ENCODE results near the gene ABCC2. TPM values are rescaled to one million over a fixed set of nuclear protein-coding genes. Genes with fewer than 3 reads are reported as not detected.
A peak's percentile ranks its signal among the peaks of the same experiment; 100 is the strongest.

The ABCC2 gene
- total and polyA plus RNA-seq, 2 of the 4 experiments (the other 2 are of a cell fraction), result 0.21 to 0.36 TPM

- no peaks in the 10 kb centered on the region for H3K9me3 ChIP-seq (ENCODE audit: control insufficient read depth, insufficient read depth, low read length)
- H3K4me3 ChIP-seq (ENCODE audit: insufficient read depth, low read depth, low read length), result no peak overlapping the region
- no peak overlapping the region for H2BK20ac ChIP-seq (ENCODE audit: low read depth, low read length)
- H4K91ac ChIP-seq (ENCODE audit: insufficient read depth, low read depth, low read length), result no peak overlapping the region
- no peak overlapping the region for H3K14ac ChIP-seq (replicated peaks; ENCODE audit: low read depth, low read length)
- H2BK15ac ChIP-seq (ENCODE audit: low read depth, low read length), result no peak overlapping the region
- no CpG with 5 or more reads among the region's 8 CpGs for WGBS, 2 experiments (ENCODE audit: extremely low coverage in 2 of 2, insufficient read length in 1 of 2)
- H3K79me1 ChIP-seq (ENCODE audit: low read depth in 1 of 2, low read length in 2 of 2), result no peaks in the 10 kb centered on the region
- no peak overlapping the region for H3K4ac ChIP-seq (ENCODE audit: low read depth, low read length)
- H3K27me3 ChIP-seq (ENCODE audit: control insufficient read depth, insufficient read depth, low read length), result peaks cover 2% of the 10 kb centered on the region
- H4K20me1 ChIP-seq (ENCODE audit: insufficient read depth, low read length), result no peaks in the 10 kb centered on the region
- TF ChIP-seq, protein P1, sequence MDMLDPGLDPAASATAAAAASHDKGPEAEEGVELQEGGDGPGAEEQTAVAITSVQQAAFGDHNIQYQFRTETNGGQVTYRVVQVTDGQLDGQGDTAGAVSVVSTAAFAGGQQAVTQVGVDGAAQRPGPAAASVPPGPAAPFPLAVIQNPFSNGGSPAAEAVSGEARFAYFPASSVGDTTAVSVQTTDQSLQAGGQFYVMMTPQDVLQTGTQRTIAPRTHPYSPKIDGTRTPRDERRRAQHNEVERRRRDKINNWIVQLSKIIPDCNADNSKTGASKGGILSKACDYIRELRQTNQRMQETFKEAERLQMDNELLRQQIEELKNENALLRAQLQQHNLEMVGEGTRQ (IDR thresholded peaks at IDR 0.05; ENCODE audit: low read depth, low read length), result no peak
- no peak for TF ChIP-seq POLR2A (IDR thresholded peaks at IDR 0.05; ENCODE audit: low read depth, low read length)
- TF ChIP-seq FOS (IDR thresholded peaks at IDR 0.05; ENCODE audit: low read depth, low read length), result no peak
- no peak for TF ChIP-seq SMC3 (IDR thresholded peaks at IDR 0.05; ENCODE audit: low read depth, low read length)
- TF ChIP-seq RAD21 (IDR thresholded peaks at IDR 0.05; ENCODE audit: low read length), result no peak
- TF ChIP-seq CHD1 (IDR thresholded peaks at IDR 0.05; ENCODE audit: low read depth, low read length), result no peak
- no peak for TF ChIP-seq BHLHE40 (IDR thresholded peaks at IDR 0.05; ENCODE audit: low read depth, low read length)
- no peak for TF ChIP-seq CEBPB (IDR thresholded peaks at IDR 0.05; ENCODE audit: low read depth, low read length)
- TF ChIP-seq RCOR1 (IDR thresholded peaks at IDR 0.05; ENCODE audit: insufficient replicate concordance, low read length), result no peak
- no peak for TF ChIP-seq RFX5 (IDR thresholded peaks at IDR 0.05; ENCODE audit: low read depth, low read length)
- TF ChIP-seq MAZ (IDR thresholded peaks at IDR 0.05; ENCODE audit: borderline replicate concordance, low read depth, low read length), result no peak
- no peak for TF ChIP-seq CTCF (conservative IDR thresholded peaks at IDR 0.05; ENCODE audit: low read depth, low read length)
- TF ChIP-seq NFE2L2 (IDR thresholded peaks at IDR 0.05; ENCODE audit: low read depth, low read length), result no peak
- TF ChIP-seq ELK1 (IDR thresholded peaks at IDR 0.05; ENCODE audit: borderline replicate concordance, low read depth, low read length), result no peak
- no peak for TF ChIP-seq MAFK (IDR thresholded peaks at IDR 0.05; ENCODE audit: low read depth, low read length)
- no peak for TF ChIP-seq MXI1 (IDR thresholded peaks at IDR 0.05; ENCODE audit: borderline replicate concordance, low read depth, low read length)
- H4K8ac ChIP-seq (ENCODE audit: low read depth in 2 of 2, low read length in 2 of 2), result no peak overlapping the region
- ChIA-PET CTCF (interaction anchor here (0.6 to 1.8 kb wide), 5 partner anchors 15 to 190 kb away, joined by 3 to 5 read pairs (median 3); no protein-coding TSS in a partner anchor), POLR2A (ENCODE audit: unreplicated experiment) (no interaction called here)
- H2BK120ac ChIP-seq (ENCODE audit: low read depth, low read length), result no peak overlapping the region
- DNase-seq (no peak), ATAC-seq (ENCODE audit: low read depth) (peak; percentile 44)
- dilution Hi-C loops (cut with HindIII; ENCODE audit: low sequenced_read_pairs, unreplicated experiment) (no loop called here), in situ Hi-C loops (cut with MboI; ENCODE audit: low sequenced_read_pairs) (no loop called here), intact Hi-C loops (cut with micrococcal nuclease) (loop anchor here (1.0 to 2.0 kb wide), 3 partner anchors 109 to 331 kb away; partner anchors contain the start of gene ERLIN1)
- no peaks in the 10 kb centered on the region for H3K36me3 ChIP-seq (ENCODE audit: control insufficient read depth, insufficient read depth, low read length)
- H4K5ac ChIP-seq (ENCODE audit: low read depth, low read length), result no peak overlapping the region
- BruUV-seq (replicated peaks), result no TSS peak
- no peak overlapping the region for H2AFZ ChIP-seq (replicated peaks; ENCODE audit: low read length, poor library complexity)
- H3K4me2 ChIP-seq (ENCODE audit: low read depth, low read length), result no peak overlapping the region
- H2BK5ac ChIP-seq (ENCODE audit: low read depth, low read length, poor library complexity, severe bottlenecking), result no peak overlapping the region
- peaks cover 3% of the 10 kb centered on the region; the same call in 1 of the 2 replicates for H3K9me1 ChIP-seq (ENCODE audit: insufficient read depth, low read length)
- H2AK9ac ChIP-seq (replicated peaks; ENCODE audit: low read depth, low read length, poor library complexity), result no peak overlapping the region
- no peak overlapping the region for H3K56ac ChIP-seq (ENCODE audit: extremely low read depth, insufficient read depth, low read length)
- H3K18ac ChIP-seq (ENCODE audit: low read depth, low read length), result no peak overlapping the region; the same call in 1 of the 2 replicates
- H3K23ac ChIP-seq (ENCODE audit: low read depth, low read length), result no peak overlapping the region
- H3K27ac ChIP-seq (ENCODE audit: insufficient read depth, low read length), result no peak overlapping the region
- H3K4me1 ChIP-seq (ENCODE audit: control insufficient read depth, insufficient read depth, low read length), result no peaks in the 10 kb centered on the region; the same call in 1 of the 2 replicates
- H2AK5ac ChIP-seq (ENCODE audit: low read depth, low read length), result no peak overlapping the region
- H3K9ac ChIP-seq (ENCODE audit: low read depth, low read length), result no peak overlapping the region
Measured at GRCh38 chr10:99855479-99856071, 73.1 kb downstream of the ABCC2 start.

Data from IMR-90 (cell line).